SK-N-SH treated with all-trans-retinoic acid at 6 μM for 48 hours (cell line): ENCODE results near the gene NALCN.

ENCODE experiments used
- BACH2 ChIP-seq: fragments of 250-450 bp; sonication (Bioruptor Pico); IDR thresholded peaks from 2 replicates; pipeline ENCODE4 v1.9.0; 2021; ENCODE audit warnings: mild to moderate bottlenecking, borderline replicate concordance
- ZFP3 ChIP-seq: fragments of 250-450 bp; sonication (Bioruptor Pico); IDR thresholded peaks from 2 replicates; pipeline ENCODE4 v1.5.0; 2020; ENCODE audit warnings: mild to moderate bottlenecking, moderate library complexity
- ZFP30 ChIP-seq: fragments of 450-650 bp; formaldehyde crosslinking; IDR thresholded peaks from 2 replicates; pipeline ENCODE4 v1.5.0; 2022; ENCODE audit warnings: mild to moderate bottlenecking, moderate library complexity
- ZNF565 ChIP-seq: fragments of 450-650 bp; formaldehyde crosslinking; conservative IDR thresholded peaks from 2 replicates; pipeline ENCODE4 v1.5.0; 2020; ENCODE audit warnings: low read depth, mild to moderate bottlenecking, moderate library complexity
- TF ChIP-seq, protein P1 (sequence below): fragments of 250-450 bp; sonication (Bioruptor Pico); IDR thresholded peaks from 2 replicates; pipeline ENCODE4 v1.8.0; 2021; ENCODE audit warnings: low read depth, mild to moderate bottlenecking, moderate library complexity, borderline replicate concordance

DNA sequence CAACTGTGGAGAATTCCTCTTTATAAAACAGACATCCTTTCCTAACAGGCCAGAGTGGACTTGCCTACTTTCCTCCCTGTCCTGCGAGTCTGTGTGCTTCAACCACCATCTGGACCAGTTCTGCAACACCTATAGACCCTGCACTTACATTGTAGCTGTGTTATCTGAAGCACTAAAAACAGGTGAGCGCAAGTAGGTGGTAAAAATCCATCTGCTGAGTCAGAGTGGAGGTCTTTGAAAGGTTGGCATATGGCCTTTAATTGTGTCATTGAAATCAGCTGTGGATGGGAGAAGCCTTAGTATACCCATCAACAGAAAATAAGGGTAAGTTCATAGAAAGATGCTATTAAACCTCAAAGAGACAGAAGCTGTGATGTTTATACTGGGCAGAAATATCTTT lies 7.6 kb upstream of the NALCN start:
- no peak for TF ChIP-seq BACH2 (CRISPR knock-in tag)
- TF ChIP-seq, protein P1, sequence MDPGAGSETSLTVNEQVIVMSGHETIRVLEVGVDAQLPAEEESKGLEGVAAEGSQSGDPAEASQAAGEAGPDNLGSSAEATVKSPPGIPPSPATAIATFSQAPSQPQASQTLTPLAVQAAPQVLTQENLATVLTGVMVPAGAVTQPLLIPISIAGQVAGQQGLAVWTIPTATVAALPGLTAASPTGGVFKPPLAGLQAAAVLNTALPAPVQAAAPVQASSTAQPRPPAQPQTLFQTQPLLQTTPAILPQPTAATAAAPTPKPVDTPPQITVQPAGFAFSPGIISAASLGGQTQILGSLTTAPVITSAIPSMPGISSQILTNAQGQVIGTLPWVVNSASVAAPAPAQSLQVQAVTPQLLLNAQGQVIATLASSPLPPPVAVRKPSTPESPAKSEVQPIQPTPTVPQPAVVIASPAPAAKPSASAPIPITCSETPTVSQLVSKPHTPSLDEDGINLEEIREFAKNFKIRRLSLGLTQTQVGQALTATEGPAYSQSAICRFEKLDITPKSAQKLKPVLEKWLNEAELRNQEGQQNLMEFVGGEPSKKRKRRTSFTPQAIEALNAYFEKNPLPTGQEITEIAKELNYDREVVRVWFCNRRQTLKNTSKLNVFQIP (CRISPR knock-in tag): no peak
- no peak for TF ChIP-seq ZFP3 (CRISPR knock-in tag)
- no peak for TF ChIP-seq ZFP30 (CRISPR knock-in tag)
- TF ChIP-seq ZNF565 (CRISPR knock-in tag): no peak
